ENCODE results near the gene ASPDH. TPM values are rescaled to one million over a fixed set of nuclear protein-coding genes. Genes with fewer than 3 reads are reported as not detected.

The ASPDH gene
- total RNA-seq, 1 experiment from 2014 or later: not detected

- CTCF ChIA-PET: no interaction called here
- in situ Hi-C loops (cut with HindIII; ENCODE audit: low pct_unique_long_range_greater_than_20kb, low sequenced_read_pairs): no loop called here
- TF ChIP-seq, protein P1, sequence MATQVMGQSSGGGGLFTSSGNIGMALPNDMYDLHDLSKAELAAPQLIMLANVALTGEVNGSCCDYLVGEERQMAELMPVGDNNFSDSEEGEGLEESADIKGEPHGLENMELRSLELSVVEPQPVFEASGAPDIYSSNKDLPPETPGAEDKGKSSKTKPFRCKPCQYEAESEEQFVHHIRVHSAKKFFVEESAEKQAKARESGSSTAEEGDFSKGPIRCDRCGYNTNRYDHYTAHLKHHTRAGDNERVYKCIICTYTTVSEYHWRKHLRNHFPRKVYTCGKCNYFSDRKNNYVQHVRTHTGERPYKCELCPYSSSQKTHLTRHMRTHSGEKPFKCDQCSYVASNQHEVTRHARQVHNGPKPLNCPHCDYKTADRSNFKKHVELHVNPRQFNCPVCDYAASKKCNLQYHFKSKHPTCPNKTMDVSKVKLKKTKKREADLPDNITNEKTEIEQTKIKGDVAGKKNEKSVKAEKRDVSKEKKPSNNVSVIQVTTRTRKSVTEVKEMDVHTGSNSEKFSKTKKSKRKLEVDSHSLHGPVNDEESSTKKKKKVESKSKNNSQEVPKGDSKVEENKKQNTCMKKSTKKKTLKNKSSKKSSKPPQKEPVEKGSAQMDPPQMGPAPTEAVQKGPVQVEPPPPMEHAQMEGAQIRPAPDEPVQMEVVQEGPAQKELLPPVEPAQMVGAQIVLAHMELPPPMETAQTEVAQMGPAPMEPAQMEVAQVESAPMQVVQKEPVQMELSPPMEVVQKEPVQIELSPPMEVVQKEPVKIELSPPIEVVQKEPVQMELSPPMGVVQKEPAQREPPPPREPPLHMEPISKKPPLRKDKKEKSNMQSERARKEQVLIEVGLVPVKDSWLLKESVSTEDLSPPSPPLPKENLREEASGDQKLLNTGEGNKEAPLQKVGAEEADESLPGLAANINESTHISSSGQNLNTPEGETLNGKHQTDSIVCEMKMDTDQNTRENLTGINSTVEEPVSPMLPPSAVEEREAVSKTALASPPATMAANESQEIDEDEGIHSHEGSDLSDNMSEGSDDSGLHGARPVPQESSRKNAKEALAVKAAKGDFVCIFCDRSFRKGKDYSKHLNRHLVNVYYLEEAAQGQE (IDR thresholded peaks at IDR 0.05; ENCODE audit: insufficient read depth in 1 of 2, low read depth in 2 of 2, low read length in 1 of 2): no peak
- TF ChIP-seq POLR2AphosphoS5 (IDR thresholded peaks at IDR 0.05; ENCODE audit: low read depth, low read length) (no peak), TCF7L2 (IDR thresholded peaks at IDR 0.05; ENCODE audit: low read depth, low read length) (no peak), CTCF (IDR thresholded peaks at IDR 0.05) (no peak), SIN3A (IDR thresholded peaks at IDR 0.05; ENCODE audit: borderline replicate concordance, insufficient read depth, low read depth, low read length) (no peak)
Observed at GRCh38 chr19:50506700-50507099, 7.0 kb downstream of the ASPDH start.

DNA sequence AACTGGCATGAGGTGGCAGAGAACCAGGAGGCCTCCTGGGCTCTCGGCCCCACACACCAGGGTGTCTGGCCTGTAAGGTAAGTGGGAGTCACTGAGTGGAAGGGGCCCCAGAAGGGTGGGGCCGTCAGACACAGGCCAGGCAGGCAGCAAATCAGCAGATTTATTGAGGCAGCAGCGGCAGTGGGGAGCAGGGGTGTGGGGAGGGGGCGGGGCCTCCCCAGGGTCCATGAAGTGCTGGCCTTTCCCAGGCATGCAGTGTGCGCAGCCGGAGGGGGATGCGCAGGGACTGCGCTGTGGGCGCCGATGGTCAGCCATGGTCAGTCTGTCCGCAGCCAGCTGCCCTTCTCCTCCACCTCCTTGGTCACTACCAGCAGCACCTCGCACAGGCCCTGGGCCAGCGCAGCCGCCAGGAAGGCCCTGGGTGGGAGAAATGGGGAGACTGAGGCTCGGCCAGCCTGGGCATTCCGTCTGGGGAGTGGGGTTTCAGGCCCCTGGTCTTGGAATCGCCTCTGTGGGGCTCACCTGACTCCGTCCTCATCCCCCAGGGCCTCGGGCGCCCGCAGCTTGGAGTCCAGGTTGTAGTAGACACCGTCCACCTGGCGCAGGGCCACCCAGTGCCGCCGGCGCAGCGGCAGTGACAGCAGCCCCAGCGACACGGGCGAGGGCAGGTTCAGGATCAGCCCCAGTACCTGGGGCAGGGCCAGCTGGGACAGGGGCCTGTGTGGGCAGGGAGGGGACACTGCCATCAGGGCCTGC lies 7.7 kb downstream of the ASPDH start:
- H3K9me3 ChIP-seq (ENCODE audit: control insufficient read depth, insufficient read depth, low read depth, low read length): no peaks in the 10 kb centered on the region
- TF ChIP-seq, protein P1 (IDR thresholded peaks at IDR 0.05; ENCODE audit: insufficient read depth in 1 of 2, low read depth in 2 of 2, low read length in 1 of 2): no peak
- no peak for TF ChIP-seq POLR2AphosphoS5 (IDR thresholded peaks at IDR 0.05; ENCODE audit: low read depth, low read length)
- TF ChIP-seq SIN3A (IDR thresholded peaks at IDR 0.05; ENCODE audit: borderline replicate concordance, insufficient read depth, low read depth, low read length): no peak
- TF ChIP-seq TCF7L2 (IDR thresholded peaks at IDR 0.05; ENCODE audit: low read depth, low read length): no peak
- no peak for TF ChIP-seq CTCF (IDR thresholded peaks at IDR 0.05)
- DNase-seq (ENCODE audit: low read depth, low spot score) (no peak), ATAC-seq (no peak)
- no peak overlapping the region for H3K4me3 ChIP-seq (ENCODE audit: low read depth in 2 of 2, low read length in 2 of 2)
- in situ Hi-C loops (cut with HindIII; ENCODE audit: low pct_unique_long_range_greater_than_20kb, low sequenced_read_pairs): no loop called here
- intact Hi-C loops (cut with micrococcal nuclease; ENCODE audit: unreplicated experiment): no loop called here
- H3K27ac ChIP-seq (ENCODE audit: low read length): no peak overlapping the region
- H3K4me1 ChIP-seq (ENCODE audit: control insufficient read depth, insufficient read depth, low read length): peaks cover 3% of the 10 kb centered on the region
- ChIA-PET CTCF (no interaction called here), POLR2A (no interaction called here)
- H3K36me3 ChIP-seq (ENCODE audit: control insufficient read depth, insufficient read depth, low read length): no peaks in the 10 kb centered on the region; the same call in 1 of the 2 replicates
- no peaks in the 10 kb centered on the region for H3K27me3 ChIP-seq (ENCODE audit: control insufficient read depth, insufficient read depth, low read length)
- no TSS peak for BruUV-seq (replicated peaks)

More at GRCh38 chr19:50506700-50507099, 7.0 kb downstream of the ASPDH start:
- no TSS peak for BruUV-seq (replicated peaks)
- ATAC-seq (no peak), DNase-seq (ENCODE audit: low read depth, low spot score) (no peak)
- intact Hi-C loops (cut with micrococcal nuclease; ENCODE audit: unreplicated experiment): no loop called here
- Histone ChIP-seq H3K9me3 (ENCODE audit: control insufficient read depth, insufficient read depth, low read depth, low read length) (no peaks in the 10 kb centered on the region), H3K4me1 (ENCODE audit: control insufficient read depth, insufficient read depth, low read length) (no peaks in the 10 kb centered on the region; the same call in 1 of the 2 replicates), H3K27me3 (ENCODE audit: control insufficient read depth, insufficient read depth, low read length) (no peaks in the 10 kb centered on the region), H3K36me3 (ENCODE audit: control insufficient read depth, insufficient read depth, low read length) (no peaks in the 10 kb centered on the region; the same call in 1 of the 2 replicates), H3K27ac (ENCODE audit: low read length) (no peak overlapping the region), H3K4me3 (ENCODE audit: low read depth in 2 of 2, low read length in 2 of 2) (no peak overlapping the region)
- POLR2A ChIA-PET: no interaction called here

Measured in Panc1 (cell line).